Ovary (tissue), 9 donors: ENCODE measurements around the gene PTPRG. TPM values are rescaled to one million over a fixed set of nuclear protein-coding genes. Genes with fewer than 3 reads are reported as not detected.

Experiments
- DNase-seq, 5 donors: peaks; one replicate each; pipeline ENCODE4 v3.0.0-alpha.2; 2019 to 2020
- H3K27ac ChIP-seq, 2 donors: fragments of 200-600 bp; one replicate each; pipeline versions ENCODE4 v1.5.1 to v1.8.0; 2019 to 2022
- H3K27me3 ChIP-seq: fragments of 200-600 bp; one replicate; pipeline ENCODE4 v1.8.0; 2022
- H3K36me3 ChIP-seq: fragments of 200-600 bp; sonication (generic); one replicate; pipeline ENCODE4 v1.5.1; 2019
- H3K4me1 ChIP-seq: one replicate; pipeline ENCODE4 v1.8.1; 2013; ENCODE audit warnings: mild to moderate bottlenecking, moderate library complexity; ENCODE audit not compliant: insufficient read depth
- H3K4me3 ChIP-seq: fragments of 200-600 bp; sonication (generic); one replicate; pipeline ENCODE4 v1.5.1; 2017
- H3K9me3 ChIP-seq, 2 donors: fragments of 200-600 bp in 1 of 2; sonication (generic) in 1 of 2; one replicate each; pipeline versions ENCODE4 v1.5.1 to v1.8.1; 2013 to 2019; ENCODE audit warnings: mild to moderate bottlenecking in 1 of 2, moderate library complexity in 1 of 2
- EP300 ChIP-seq: sonication (generic); formaldehyde crosslinking; IDR thresholded peaks from one replicate; pipeline ENCODE4 v1.6.1; 2017; ENCODE audit warnings: antibody characterized with exemption
- POLR2A ChIP-seq: fragments of 450-650 bp; IDR thresholded peaks from one replicate; pipeline ENCODE4 v1.6.1; 2017; ENCODE audit warnings: antibody characterized with exemption, mild to moderate bottlenecking, moderate library complexity
- WGBS, 3 donors: extraction: QIAGEN DNeasy Blood & Tissue Kit in 1 of 3; methylation state at CpG; one replicate each; pipeline versions ENCODE4 v1.1.5 to v1.1.7; 2013 to 2017; 5-methylcytosine and 5-hydroxymethylcytosine counted together
- intact Hi-C, 4 donors: fragments of 100-400 bp; cut with DNase I; formaldehyde crosslinking; loops; one replicate each; pipeline versions ENCODE4 v1.11.0 to v1.15.1; 2022 to 2023
- polyA plus RNA-seq, 2 donors: library from polyadenylated mRNA; stranded (reverse); fragments of 200-250 nt in 1 of 2; fragments of 350-450 nt in 1 of 2; fragmentation: Illumina TruSeq in 1 of 2; extraction: RNeasy Lipid Tissue Mini Kit (QIAGEN cat#74804) in 1 of 2; gene quantifications; one replicate each; pipeline ENCODE4 v1.2.3, GENCODE V29; 2013 to 2014
- total RNA-seq, 7 donors: library from RNA; depleted of rRNA in 2 of 7; stranded (reverse); fragments of >200 nt in 2 of 7; fragmentation: NEBNext Ultra II Directional in 3 of 7; extraction: Animal tissue kit (Norgen Biotek cat#: 25700) in 3 of 7; gene quantifications; one replicate each; pipeline versions ENCODE4 v1.1.0 to v1.2.4, GENCODE V29; 2016 to 2023
- TF ChIP-seq, protein P1 (sequence below), 3 donors: fragments of 450-650 bp in 2 of 3; fragments of 200-600 bp in 1 of 3; IDR thresholded peaks; one replicate each; pipeline versions ENCODE4 v1.5.1 to v1.8.0; 2016 to 2022; ENCODE audit warnings: antibody characterized with exemption in 3 of 3, mild to moderate bottlenecking in 1 of 3
- donor health status: DM: no; HTN: no; CAD: no; lungs with moderate emphysema.
- donor health status: DM: no; HTN: no; CAD: no.
- donor health status: Bipolar disorder and iron deficiency.
- donor health status: DM: yes; HTN: yes; CAD: no.
- donor health status: DM: no; HTN: no; CAD: no.
- donor health status: DM: yes; HTN: yes; CAD: no.

The PTPRG gene
- total and polyA plus RNA-seq, 9 donors = 18.2 to 87.9 (median 47.7) TPM

DNA sequence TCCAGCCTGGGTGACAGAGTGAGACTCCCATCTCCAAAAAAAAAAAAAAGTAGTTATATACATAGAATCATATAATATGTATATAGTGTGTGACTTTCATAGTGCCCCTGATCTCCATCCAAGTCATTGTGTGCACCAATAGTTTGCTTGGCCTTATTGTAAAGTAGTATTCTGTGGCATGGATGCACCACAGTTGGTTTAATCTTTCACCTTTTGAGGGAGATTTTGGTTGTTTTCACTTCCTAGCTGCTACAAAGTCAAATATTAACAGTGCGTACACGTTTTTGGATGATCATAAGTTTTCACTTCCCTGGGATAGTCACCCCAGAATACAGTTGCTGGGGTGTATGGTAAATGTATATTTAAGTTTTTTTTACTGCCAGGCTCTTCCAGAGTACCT lies 162.8 kb downstream of the PTPRG start:
- Histone ChIP-seq H3K4me1 (peaks cover 2% of the 10 kb centered on the region), H3K9me3 (no peaks in the 10 kb centered on the region), H3K36me3 (no peaks in the 10 kb centered on the region), H3K27me3 (no peaks in the 10 kb centered on the region), H3K4me3 (no peak overlapping the region), H3K27ac (no peak overlapping the region)
- 74 to 83% (median 78%) methylated on average over 2 of the region's 2 CpGs for WGBS, 3 donors
- intact Hi-C loops = no loop called here
- no peak for DNase-seq
- no peak for TF ChIP-seq EP300
- TF ChIP-seq POLR2A = no peak
- TF ChIP-seq, protein P1, sequence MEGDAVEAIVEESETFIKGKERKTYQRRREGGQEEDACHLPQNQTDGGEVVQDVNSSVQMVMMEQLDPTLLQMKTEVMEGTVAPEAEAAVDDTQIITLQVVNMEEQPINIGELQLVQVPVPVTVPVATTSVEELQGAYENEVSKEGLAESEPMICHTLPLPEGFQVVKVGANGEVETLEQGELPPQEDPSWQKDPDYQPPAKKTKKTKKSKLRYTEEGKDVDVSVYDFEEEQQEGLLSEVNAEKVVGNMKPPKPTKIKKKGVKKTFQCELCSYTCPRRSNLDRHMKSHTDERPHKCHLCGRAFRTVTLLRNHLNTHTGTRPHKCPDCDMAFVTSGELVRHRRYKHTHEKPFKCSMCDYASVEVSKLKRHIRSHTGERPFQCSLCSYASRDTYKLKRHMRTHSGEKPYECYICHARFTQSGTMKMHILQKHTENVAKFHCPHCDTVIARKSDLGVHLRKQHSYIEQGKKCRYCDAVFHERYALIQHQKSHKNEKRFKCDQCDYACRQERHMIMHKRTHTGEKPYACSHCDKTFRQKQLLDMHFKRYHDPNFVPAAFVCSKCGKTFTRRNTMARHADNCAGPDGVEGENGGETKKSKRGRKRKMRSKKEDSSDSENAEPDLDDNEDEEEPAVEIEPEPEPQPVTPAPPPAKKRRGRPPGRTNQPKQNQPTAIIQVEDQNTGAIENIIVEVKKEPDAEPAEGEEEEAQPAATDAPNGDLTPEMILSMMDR (IDR thresholded peaks at IDR 0.05) = no peak

GRCh38 chr3:61724801-61725200 lies 163.4 kb downstream of the PTPRG start:
- no peak overlapping the region for H3K4me3 ChIP-seq
- DNase-seq = no peak
- H3K27me3 ChIP-seq = no peaks in the 10 kb centered on the region
- 93 to 95% (median 95%) methylated on average over 6 of the region's 6 CpGs for WGBS, 3 donors
- H3K27ac ChIP-seq = no peak overlapping the region
- no peaks in the 10 kb centered on the region for H3K36me3 ChIP-seq
- H3K9me3 ChIP-seq = no peaks in the 10 kb centered on the region
- TF ChIP-seq POLR2A = no peak
- TF ChIP-seq, protein P1 (IDR thresholded peaks at IDR 0.05) = no peak
- no peak for TF ChIP-seq EP300
- intact Hi-C loops = no loop called here
- H3K4me1 ChIP-seq = peaks cover 2% of the 10 kb centered on the region

DNA sequence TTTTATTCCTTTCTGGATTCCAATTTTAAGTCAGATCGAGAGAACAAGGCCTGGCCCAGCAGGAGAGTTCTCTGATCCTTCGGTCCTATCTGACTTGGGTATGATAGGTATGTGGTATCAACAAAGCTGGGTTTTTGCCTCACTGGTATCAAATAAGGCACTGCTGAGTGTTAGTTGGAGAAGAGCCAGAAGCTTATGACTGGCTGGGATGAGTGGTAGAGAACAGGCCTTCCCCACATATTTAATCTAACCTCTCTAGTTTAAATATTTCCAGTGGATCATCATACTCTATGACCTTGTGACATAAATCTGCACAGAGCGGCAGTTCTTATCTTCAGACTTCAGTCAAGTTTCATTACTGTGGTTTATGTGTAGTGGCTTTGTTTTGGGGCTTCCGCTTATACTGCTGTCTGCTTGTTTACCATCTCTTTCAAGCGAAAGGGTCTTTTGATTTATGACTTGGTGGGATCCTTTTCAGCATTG lies 164.5 kb downstream of the PTPRG start:
- WGBS, 3 donors = 44 to 61% (median 47%) methylated on average over 5 of the region's 5 CpGs
- no peak overlapping the region for H3K27ac ChIP-seq
- H3K9me3 ChIP-seq = no peaks in the 10 kb centered on the region
- TF ChIP-seq EP300 (no peak), POLR2A (no peak)
- TF ChIP-seq, protein P1 (IDR thresholded peaks at IDR 0.05) = no peak
- no peaks in the 10 kb centered on the region for H3K27me3 ChIP-seq
- no peaks in the 10 kb centered on the region for H3K36me3 ChIP-seq
- intact Hi-C loops = no loop called here
- no peak overlapping the region for H3K4me3 ChIP-seq
- no peak for DNase-seq
- H3K4me1 ChIP-seq = peaks cover 9% of the 10 kb centered on the region

DNA sequence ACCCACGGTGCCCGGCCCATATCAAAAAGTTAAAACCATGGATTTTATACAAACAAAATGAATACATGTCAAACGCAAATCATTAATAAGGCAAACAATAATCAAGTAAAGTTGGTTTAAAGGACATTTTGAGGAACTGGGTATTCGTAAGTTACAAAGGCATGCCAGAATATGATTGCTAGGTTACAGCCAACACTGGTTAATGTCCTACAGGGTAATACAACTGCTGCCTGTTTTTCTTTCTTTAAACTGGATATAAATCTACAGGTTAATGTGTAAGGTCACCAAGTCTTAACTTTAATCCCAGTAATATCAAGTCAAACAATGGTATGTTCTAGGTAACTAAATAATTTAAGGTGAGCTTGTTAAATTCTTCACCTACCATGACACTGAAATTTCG lies 166.1 kb downstream of the PTPRG start:
- 93 to 96% (median 95%) methylated on average over 5 of the region's 5 CpGs for WGBS, 3 donors
- no peak overlapping the region for H3K4me3 ChIP-seq
- no peak overlapping the region for H3K27ac ChIP-seq
- no peak for DNase-seq
- no peaks in the 10 kb centered on the region for H3K27me3 ChIP-seq
- TF ChIP-seq EP300 = no peak
- TF ChIP-seq, protein P1 (IDR thresholded peaks at IDR 0.05) = no peak
- TF ChIP-seq POLR2A = no peak
- peaks cover 11% of the 10 kb centered on the region for H3K4me1 ChIP-seq
- no peaks in the 10 kb centered on the region for H3K9me3 ChIP-seq
- intact Hi-C loops = no loop called here
- no peaks in the 10 kb centered on the region for H3K36me3 ChIP-seq
